ENCODE data around the gene PLSCR3. TPM values are rescaled to one million over a fixed set of nuclear protein-coding genes. Genes with fewer than 3 reads are reported as not detected.

PLSCR3 gene
- total RNA-seq, 4 donors from 2014 or later: 18.3 to 21.6 (median 19.9) TPM

GRCh38 chr17:7407082-7407481, 12.8 kb upstream of the PLSCR3 start:
- TF ChIP-seq, protein P1, sequence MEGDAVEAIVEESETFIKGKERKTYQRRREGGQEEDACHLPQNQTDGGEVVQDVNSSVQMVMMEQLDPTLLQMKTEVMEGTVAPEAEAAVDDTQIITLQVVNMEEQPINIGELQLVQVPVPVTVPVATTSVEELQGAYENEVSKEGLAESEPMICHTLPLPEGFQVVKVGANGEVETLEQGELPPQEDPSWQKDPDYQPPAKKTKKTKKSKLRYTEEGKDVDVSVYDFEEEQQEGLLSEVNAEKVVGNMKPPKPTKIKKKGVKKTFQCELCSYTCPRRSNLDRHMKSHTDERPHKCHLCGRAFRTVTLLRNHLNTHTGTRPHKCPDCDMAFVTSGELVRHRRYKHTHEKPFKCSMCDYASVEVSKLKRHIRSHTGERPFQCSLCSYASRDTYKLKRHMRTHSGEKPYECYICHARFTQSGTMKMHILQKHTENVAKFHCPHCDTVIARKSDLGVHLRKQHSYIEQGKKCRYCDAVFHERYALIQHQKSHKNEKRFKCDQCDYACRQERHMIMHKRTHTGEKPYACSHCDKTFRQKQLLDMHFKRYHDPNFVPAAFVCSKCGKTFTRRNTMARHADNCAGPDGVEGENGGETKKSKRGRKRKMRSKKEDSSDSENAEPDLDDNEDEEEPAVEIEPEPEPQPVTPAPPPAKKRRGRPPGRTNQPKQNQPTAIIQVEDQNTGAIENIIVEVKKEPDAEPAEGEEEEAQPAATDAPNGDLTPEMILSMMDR (IDR thresholded peaks at IDR 0.05): no peak
- Histone ChIP-seq H3K4me1 (peaks cover 9 to 19% of the 10 kb centered on the region in 2 donors), H3K4me3 (replicated peaks in 1 of 3) (no peak overlapping the region), H3K9me3 (no peaks in the 10 kb centered on the region), H3K36me3 (no peaks in the 10 kb centered on the region), H3K27me3 (no peaks in the 10 kb centered on the region), H3K27ac (no peak overlapping the region)
- WGBS, 2 donors: 84 to 88% methylated on average over 13 of the region's 13 CpGs
- DNase-seq: no peak
- intact Hi-C loops (cut with DNase I): no loop called here

DNA sequence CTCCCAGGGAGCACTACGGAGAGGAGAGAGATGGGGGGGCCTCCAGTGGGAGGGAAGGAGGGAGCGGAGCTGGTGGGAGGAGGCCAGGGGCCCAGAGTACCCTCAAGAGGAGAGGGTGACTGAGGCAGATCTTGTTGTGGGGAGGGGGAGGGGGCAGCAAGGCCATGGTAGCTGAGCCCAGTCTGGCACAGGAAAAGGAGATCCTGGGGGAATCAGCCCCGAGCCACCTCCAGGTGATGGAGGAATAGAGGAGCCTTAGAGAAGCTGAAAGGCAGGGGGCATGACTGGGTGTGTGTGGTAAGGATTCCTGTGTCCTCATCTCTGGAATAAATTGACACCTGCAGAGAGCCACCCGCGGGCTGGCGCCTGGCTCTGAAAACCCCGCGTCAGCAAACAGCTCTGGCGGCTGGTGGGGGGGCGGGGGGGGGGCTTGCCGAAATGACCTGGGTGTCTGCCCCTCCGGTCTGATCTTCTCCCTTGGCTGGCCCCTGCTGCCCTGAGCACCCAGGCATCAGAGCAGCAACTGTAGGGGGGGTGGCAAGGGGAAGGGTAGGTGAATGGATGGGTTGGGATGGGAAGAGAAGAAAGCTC, 12.0 kb upstream of the PLSCR3 start:
- TF ChIP-seq, protein P1 (IDR thresholded peaks at IDR 0.05): no peak
- no peak for TF ChIP-seq POLR2A (IDR thresholded peaks at IDR 0.05)
- Histone ChIP-seq H3K36me3 (no peaks in the 10 kb centered on the region), H3K4me1 (peaks cover 9 to 19% of the 10 kb centered on the region in 2 donors), H3K27me3 (no peaks in the 10 kb centered on the region), H3K27ac (peak overlapping the region in 1 of 3 donors; percentile 81), H3K9me3 (no peaks in the 10 kb centered on the region), H3K4me3 (replicated peaks in 1 of 3) (no peak overlapping the region)
- intact Hi-C loops (cut with DNase I): no loop called here
- DNase-seq: no peak
- 35 to 64% methylated on average over 4 to 7 of the region's 12 CpGs for WGBS, 2 donors

DNA sequence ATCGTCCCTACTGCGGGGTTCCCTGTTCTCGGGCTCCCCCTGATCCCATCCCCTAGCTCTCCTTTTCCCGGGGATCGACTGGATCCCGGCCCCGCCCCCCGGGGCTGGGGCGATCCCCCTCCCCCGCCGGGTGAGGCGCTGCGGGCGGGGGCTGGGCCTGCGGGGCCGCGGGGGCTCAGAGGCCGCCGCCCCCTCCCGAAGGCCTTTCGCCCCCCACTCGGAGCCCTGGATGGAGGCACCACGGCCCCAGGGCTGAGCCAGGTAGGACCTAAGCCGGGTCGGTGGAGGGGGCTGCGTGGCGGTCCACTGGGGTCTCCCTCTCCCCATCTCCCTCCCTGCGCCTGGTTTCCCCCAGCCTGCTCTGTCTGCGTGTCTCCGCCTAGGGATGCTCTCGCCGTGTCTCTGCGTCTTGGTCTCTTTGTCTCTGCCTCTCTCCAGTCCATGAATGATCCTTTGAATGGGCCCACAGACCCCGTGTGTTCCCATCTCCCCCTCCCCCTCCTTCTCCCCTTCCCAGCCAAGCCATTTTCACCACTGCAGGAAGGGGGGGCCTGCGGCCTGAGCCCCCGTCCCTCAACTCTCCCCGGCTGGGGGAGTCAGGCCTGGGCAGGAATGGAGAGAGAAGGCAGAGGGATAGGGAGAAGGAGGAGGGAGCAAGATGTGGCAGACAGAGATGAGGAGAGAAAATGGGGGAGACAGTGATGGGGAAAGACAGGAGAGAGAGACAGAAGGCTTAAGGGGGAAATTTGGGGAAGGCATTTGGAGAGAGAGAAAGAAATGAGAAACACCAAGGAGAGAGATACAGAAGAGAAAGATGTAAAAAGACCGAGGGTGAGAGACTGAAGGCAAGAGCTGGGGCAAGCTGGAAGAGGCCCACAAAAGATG, 11.3 kb upstream of the PLSCR3 start:
- WGBS, 2 donors: 23 to 24% methylated on average over 19 to 22 of the region's 38 CpGs
- no peaks in the 10 kb centered on the region for H3K9me3 ChIP-seq
- H3K4me3 ChIP-seq (replicated peaks in 1 of 3): peak overlapping the region in 2 of 3 donors; percentile 42 to 57
- no peak for DNase-seq
- H3K27ac ChIP-seq: peak overlapping the region; percentile 55 to 84 (median 81)
- H3K36me3 ChIP-seq: no peaks in the 10 kb centered on the region
- intact Hi-C loops (cut with DNase I): no loop called here
- no peaks in the 10 kb centered on the region for H3K27me3 ChIP-seq
- TF ChIP-seq, protein P1 (IDR thresholded peaks at IDR 0.05): no peak
- TF ChIP-seq POLR2A (IDR thresholded peaks at IDR 0.05): no peak
- H3K4me1 ChIP-seq: peaks cover 9 to 19% of the 10 kb centered on the region in 2 donors

DNA sequence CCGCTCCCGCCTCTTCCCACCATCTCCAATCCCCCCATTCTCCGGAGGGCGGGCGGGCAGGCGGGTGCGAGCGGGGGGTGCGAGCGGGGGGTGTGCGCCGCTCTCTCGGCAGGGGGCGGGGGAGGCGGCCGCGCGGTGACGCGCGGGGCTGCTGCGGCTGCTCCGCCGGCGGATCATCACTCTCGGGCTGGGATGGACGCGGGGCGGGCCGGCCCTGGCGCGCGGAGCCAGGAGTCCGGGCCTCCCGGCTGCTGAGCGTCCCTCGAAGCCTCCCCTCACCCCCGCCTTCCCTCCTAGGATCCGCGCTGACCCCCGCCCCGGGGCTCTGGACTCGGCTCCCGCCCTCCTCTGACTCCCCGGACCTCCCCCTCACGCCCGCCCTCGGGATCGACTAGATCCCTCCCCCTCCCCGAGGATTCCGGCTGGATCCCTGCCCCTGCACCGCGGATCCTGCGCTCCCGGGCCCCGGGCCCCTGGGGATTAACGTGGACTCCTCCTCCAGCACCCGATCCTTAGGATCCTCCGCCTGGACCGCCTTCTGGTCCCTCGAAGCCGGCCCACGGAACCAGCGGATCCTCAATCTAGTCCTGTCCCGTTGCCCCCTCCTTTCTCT, 10.5 kb upstream of the PLSCR3 start:
- Histone ChIP-seq H3K27me3 (no peaks in the 10 kb centered on the region), H3K36me3 (no peaks in the 10 kb centered on the region), H3K9me3 (no peaks in the 10 kb centered on the region), H3K27ac (peak overlapping the region; percentile 55 to 84 (median 81)), H3K4me3 (replicated peaks in 1 of 3) (peak overlapping the region; percentile 42 to 57 (median 47)), H3K4me1 (peaks cover 9 to 19% of the 10 kb centered on the region in 2 donors)
- TF ChIP-seq, protein P1 (IDR thresholded peaks at IDR 0.05): no peak
- no peak for TF ChIP-seq POLR2A (IDR thresholded peaks at IDR 0.05)
- intact Hi-C loops (cut with DNase I): no loop called here
- WGBS, 2 donors: 1% methylated on average over 12 to 26 of the region's 65 CpGs
- DNase-seq: peak; percentile 35 to 41

Measured in thyroid gland (tissue), 4 donors.